Measurements from ENCODE around the gene AMH. TPM values are rescaled to one million over a fixed set of nuclear protein-coding genes. Genes with fewer than 3 reads are reported as not detected.
A peak's percentile ranks its signal among the peaks of the same experiment; 100 is the strongest.
"Not testable (repeated sequence)": the region's sequence is repeated elsewhere in the genome, so short reads cannot be mapped to it uniquely, and the experiment has no call there.

The AMH gene
- total RNA-seq (1 to 10 TPM; 1.5 to 1.8 TPM), polyA plus RNA-seq (1 to 10 TPM; 1.7 to 3.1 TPM)
- long read RNA-seq, donor 1, result 0 reads
- long read RNA-seq, donor 2, result 0 reads

DNA sequence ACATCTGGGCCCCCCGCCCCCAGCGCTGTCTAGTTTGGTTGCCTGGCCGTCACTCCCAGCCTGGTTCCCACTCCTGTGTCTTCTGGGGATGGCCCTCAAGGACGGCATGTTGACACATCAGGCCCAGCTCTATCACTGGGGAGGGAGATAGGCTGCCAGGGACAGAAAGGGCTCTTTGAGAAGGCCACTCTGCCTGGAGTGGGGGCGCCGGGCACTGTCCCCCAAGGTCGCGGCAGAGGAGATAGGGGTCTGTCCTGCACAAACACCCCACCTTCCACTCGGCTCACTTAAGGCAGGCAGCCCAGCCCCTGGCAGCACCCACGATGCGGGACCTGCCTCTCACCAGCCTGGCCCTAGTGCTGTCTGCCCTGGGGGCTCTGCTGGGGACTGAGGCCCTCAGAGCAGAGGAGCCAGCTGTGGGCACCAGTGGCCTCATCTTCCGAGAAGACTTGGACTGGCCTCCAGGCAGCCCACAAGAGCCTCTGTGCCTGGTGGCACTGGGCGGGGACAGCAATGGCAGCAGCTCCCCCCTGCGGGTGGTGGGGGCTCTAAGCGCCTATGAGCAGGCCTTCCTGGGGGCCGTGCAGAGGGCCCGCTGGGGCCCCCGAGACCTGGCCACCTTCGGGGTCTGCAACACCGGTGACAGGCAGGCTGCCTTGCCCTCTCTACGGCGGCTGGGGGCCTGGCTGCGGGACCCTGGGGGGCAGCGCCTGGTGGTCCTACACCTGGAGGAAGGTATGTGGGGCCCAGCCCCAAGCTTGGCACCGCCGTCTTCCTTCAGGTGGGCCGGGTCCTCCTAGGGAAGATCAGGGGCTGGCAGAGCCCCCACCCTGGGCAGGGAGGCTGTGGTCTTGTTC is at the start of gene AMH:
Gene AMH (plus strand): TSS at position 314 of the 857 bp plus-strand sequence. CDS start 10 bp downstream, at position 324.
- no peaks in the 10 kb centered on the region for H3K27me3 ChIP-seq (ENCODE audit: control insufficient read depth in 1 of 2, insufficient read depth in 2 of 2, low read length in 1 of 2)
- no peaks in the 10 kb centered on the region for H3K9me3 ChIP-seq (ENCODE audit: control insufficient read depth, low read length)
- no peaks in the 10 kb centered on the region for H3K4me1 ChIP-seq (ENCODE audit: control insufficient read depth in 1 of 2, insufficient read depth in 2 of 2, low read length in 2 of 2)
- DNase-seq (no peak), ATAC-seq (ENCODE audit: low FRiP score) (no peak)
- peaks cover 10 to 17% of the 10 kb centered on the region in 2 donors for H3K36me3 ChIP-seq (ENCODE audit: control insufficient read depth in 1 of 2, insufficient read depth in 2 of 2, low read length in 1 of 2)
- no peak within 1 kb of the TSS for H3K27ac ChIP-seq (ENCODE audit: low read depth in 1 of 2, low read length in 2 of 2)
- WGBS, 2 donors, result 73% methylated on average over 27 of the region's 27 CpGs
- no peak within 1 kb of the TSS for H3K4me3 ChIP-seq (ENCODE audit: low read length in 2 of 2)
- intact Hi-C loops (cut with DNase I), result no loop called here

DNA sequence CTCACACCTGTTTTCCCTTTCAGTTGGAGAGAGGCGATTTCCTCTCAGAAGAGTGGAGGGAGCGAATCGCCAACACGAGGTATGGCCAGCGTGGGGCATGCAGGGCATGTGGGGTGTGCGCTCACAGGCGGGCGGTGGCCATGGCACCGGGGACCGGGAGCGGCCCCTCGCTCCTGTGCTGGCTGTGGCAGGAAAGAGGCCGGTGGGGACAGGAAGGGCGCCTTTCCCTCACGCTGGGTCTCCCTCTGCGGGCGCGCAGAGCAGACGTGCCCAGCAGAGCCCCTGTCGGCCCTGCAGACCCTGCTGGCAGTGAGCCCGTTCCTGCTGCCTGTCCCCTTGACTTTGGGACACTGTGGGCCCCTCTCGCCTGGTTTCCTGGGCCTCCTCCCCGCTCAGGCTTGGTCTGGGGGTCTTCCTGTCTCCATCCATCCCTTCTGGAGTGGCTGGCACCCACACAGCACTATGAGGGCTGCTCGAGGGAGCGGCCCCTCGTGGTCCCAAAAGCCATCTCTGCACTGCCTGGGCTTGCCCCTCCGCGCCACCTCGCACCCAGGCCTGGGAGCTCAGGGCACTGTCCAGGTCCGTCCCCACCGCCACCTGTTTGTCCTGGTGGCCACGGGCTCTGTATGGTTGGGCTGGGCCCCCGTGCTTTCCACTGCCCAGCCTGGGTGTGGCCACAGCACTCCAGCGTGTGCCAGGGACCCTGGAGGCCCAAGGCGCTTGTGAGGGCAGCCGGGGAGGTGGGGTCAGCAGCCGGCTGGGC is 49.1 kb upstream of the AMH start:
- Histone ChIP-seq H3K27me3 (ENCODE audit: control insufficient read depth in 1 of 2, insufficient read depth in 2 of 2, low read length in 1 of 2) (no peaks in the 10 kb centered on the region), H3K27ac (ENCODE audit: low read depth in 1 of 2, low read length in 2 of 2) (no peak overlapping the region), H3K4me1 (ENCODE audit: control insufficient read depth in 1 of 2, insufficient read depth in 2 of 2, low read length in 2 of 2) (no peaks in the 10 kb centered on the region), H3K4me3 (ENCODE audit: low read length in 2 of 2) (no peak overlapping the region), H3K9me3 (ENCODE audit: control insufficient read depth, low read length) (no peaks in the 10 kb centered on the region), H3K36me3 (ENCODE audit: control insufficient read depth in 1 of 2, insufficient read depth in 2 of 2, low read length in 1 of 2) (no peaks in the 10 kb centered on the region)
- ATAC-seq (ENCODE audit: low FRiP score), result no peak
- intact Hi-C loops (cut with DNase I), result loop anchor here in 1 of 2 donors (5.0 kb wide), 1 partner anchor 43 kb away; no protein-coding TSS in a partner anchor
- WGBS, 2 donors, result 92 to 94% methylated on average over 36 to 37 of the region's 37 CpGs
- no peak for DNase-seq

DNA sequence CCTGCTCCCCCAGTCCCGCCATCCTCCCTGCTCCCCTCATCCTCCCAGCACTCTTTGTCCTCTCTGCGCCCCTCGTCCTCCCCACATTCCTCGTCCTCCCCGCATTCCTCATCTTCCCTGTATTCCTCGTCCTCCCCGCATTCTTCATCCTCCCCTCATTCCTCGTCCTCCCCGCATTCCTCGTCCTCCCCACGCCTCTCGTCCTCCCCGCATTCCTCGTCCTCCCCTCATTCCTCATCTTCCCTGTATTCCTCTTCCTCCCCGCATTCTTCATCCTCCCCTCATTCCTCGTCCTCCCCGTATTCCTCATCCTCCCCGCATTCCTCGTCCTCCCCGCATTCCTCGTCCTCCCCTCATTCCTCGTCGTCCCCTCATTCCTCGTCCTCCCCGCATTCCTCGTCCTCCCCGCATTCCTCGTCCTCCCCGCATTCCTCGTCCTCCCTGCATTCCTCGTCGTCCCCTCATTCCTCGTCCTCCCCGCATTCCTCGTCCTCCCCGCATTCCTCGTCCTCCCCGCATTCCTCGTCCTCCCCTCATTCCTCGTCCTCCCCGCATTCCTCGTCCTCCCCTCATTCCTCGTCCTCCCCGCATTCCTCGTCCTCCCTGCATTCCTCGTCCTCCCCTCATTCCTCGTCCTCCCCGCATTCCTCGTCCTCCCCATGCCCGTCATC is 48.4 kb upstream of the AMH start:
- H3K36me3 ChIP-seq (ENCODE audit: control insufficient read depth in 1 of 2, insufficient read depth in 2 of 2, low read length in 1 of 2); H3K9me3 ChIP-seq (ENCODE audit: control insufficient read depth, low read length); H3K27me3 ChIP-seq (ENCODE audit: control insufficient read depth in 1 of 2, insufficient read depth in 2 of 2, low read length in 1 of 2); DNase-seq; intact Hi-C loops (cut with DNase I); H3K27ac ChIP-seq (ENCODE audit: low read depth in 1 of 2, low read length in 2 of 2); H3K4me1 ChIP-seq (ENCODE audit: control insufficient read depth in 1 of 2, insufficient read depth in 2 of 2, low read length in 2 of 2); ATAC-seq (ENCODE audit: low FRiP score); H3K4me3 ChIP-seq (ENCODE audit: low read length in 2 of 2): not testable (repeated sequence)
- 96 to 97% methylated on average over 50 of the region's 50 CpGs for WGBS, 2 donors

DNA sequence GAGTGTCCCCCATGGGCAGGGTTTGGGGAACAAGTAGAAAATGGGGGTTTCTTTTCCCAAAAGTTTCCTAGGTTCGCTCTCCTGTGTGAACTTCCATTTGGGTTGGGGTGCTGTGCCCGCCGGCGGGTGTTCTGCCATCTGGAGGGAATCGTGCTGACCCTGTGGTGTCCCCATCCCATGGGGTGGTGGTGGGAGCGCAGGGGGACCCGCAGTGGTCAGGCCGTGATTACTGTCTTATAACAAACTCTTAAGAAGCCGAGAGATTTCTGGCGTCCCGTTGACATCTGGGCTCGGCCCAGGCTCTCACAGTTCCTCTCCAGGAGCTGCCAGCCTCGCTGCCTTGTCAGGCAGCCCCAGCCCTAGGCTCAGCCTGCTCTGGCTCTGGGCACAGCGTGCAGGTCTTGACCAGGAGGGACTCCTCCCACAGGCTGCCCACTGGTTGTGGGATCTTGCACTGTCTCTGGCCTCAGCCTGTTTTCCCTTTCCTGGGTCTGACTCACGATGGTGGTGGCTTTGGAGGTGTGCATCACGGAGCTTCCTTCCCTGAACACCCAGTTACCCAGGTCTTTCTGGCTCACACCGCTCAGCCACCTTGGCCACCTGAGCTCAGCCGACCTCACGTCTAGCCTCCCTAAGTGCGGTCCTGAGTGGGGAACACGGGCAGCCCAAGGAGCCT is 47.5 kb upstream of the AMH start:
- H3K9me3 ChIP-seq (ENCODE audit: control insufficient read depth, low read length), result no peaks in the 10 kb centered on the region
- H3K4me1 ChIP-seq (ENCODE audit: control insufficient read depth in 1 of 2, insufficient read depth in 2 of 2, low read length in 2 of 2), result no peaks in the 10 kb centered on the region
- no peak overlapping the region for H3K27ac ChIP-seq (ENCODE audit: low read depth in 1 of 2, low read length in 2 of 2)
- H3K36me3 ChIP-seq (ENCODE audit: control insufficient read depth in 1 of 2, insufficient read depth in 2 of 2, low read length in 1 of 2), result no peaks in the 10 kb centered on the region
- ATAC-seq (ENCODE audit: low FRiP score) (no peak), DNase-seq (no peak)
- WGBS, 2 donors, result 91 to 93% methylated on average over 21 of the region's 21 CpGs
- H3K4me3 ChIP-seq (ENCODE audit: low read length in 2 of 2), result no peak overlapping the region
- no peaks in the 10 kb centered on the region for H3K27me3 ChIP-seq (ENCODE audit: control insufficient read depth in 1 of 2, insufficient read depth in 2 of 2, low read length in 1 of 2)
- intact Hi-C loops (cut with DNase I), result no loop called here

DNA sequence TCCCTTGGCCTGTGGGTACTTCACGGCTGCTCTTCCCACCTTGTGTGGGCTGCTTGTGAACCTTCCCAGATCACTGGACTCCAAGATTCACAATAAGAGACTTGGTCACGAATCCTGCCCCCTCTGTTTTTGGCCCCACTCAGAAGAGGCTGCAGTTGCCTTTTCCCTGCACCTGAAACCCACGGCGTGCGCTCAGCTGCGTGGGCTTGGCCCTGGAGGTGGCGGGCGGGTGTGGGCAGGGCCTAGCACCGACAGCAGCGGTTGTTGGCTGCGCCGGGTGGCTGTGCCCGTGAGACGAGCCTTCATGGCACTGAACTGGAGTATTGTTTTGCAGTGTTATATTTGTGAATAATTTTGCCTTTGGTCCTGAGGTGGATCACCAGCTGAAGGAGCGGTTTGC is 46.8 kb upstream of the AMH start:
- H3K27me3 ChIP-seq (ENCODE audit: control insufficient read depth in 1 of 2, insufficient read depth in 2 of 2, low read length in 1 of 2), result no peaks in the 10 kb centered on the region
- no peaks in the 10 kb centered on the region for H3K9me3 ChIP-seq (ENCODE audit: control insufficient read depth, low read length)
- H3K4me1 ChIP-seq (ENCODE audit: control insufficient read depth in 1 of 2, insufficient read depth in 2 of 2, low read length in 2 of 2), result no peaks in the 10 kb centered on the region
- ATAC-seq (ENCODE audit: low FRiP score), result no peak
- H3K36me3 ChIP-seq (ENCODE audit: control insufficient read depth in 1 of 2, insufficient read depth in 2 of 2, low read length in 1 of 2), result no peaks in the 10 kb centered on the region
- WGBS, 2 donors, result 92% methylated on average over 15 of the region's 15 CpGs
- intact Hi-C loops (cut with DNase I), result no loop called here
- H3K27ac ChIP-seq (ENCODE audit: low read depth in 1 of 2, low read length in 2 of 2), result no peak overlapping the region
- no peak for DNase-seq
- no peak overlapping the region for H3K4me3 ChIP-seq (ENCODE audit: low read length in 2 of 2)

DNA sequence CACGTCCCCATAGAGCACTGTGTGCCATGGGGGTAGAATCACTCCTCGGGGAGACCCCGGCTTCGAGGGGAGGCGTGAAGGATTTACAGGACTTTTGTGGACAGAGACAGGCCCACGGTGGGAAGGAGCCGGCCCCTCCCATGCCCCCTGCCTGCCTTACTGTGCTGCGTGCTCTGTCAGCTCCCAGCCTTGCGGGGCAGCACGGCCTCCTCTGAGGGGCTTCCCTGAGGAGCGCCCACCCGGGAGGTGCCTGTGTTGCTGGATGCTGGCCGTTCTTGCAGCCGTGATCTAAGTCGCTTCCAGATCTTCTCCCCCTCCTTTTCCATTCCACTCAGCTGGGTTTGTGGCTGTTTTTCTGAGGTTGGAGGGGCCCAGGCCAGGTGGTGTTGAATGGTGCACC is 42.1 kb upstream of the AMH start:
- 90 to 92% methylated on average over 15 of the region's 15 CpGs for WGBS, 2 donors
- intact Hi-C loops (cut with DNase I), result no loop called here
- ATAC-seq (ENCODE audit: low FRiP score) (no peak), DNase-seq (no peak)
- H3K36me3 ChIP-seq (ENCODE audit: control insufficient read depth in 1 of 2, insufficient read depth in 2 of 2, low read length in 1 of 2), result peaks cover 0 to 6% of the 10 kb centered on the region in 2 donors
- no peaks in the 10 kb centered on the region for H3K4me1 ChIP-seq (ENCODE audit: control insufficient read depth in 1 of 2, insufficient read depth in 2 of 2, low read length in 2 of 2)
- H3K9me3 ChIP-seq (ENCODE audit: control insufficient read depth, low read length), result no peaks in the 10 kb centered on the region
- H3K27me3 ChIP-seq (ENCODE audit: control insufficient read depth in 1 of 2, insufficient read depth in 2 of 2, low read length in 1 of 2), result no peaks in the 10 kb centered on the region
- H3K4me3 ChIP-seq (ENCODE audit: low read length in 2 of 2), result no peak overlapping the region
- no peak overlapping the region for H3K27ac ChIP-seq (ENCODE audit: low read depth in 1 of 2, low read length in 2 of 2)

DNA sequence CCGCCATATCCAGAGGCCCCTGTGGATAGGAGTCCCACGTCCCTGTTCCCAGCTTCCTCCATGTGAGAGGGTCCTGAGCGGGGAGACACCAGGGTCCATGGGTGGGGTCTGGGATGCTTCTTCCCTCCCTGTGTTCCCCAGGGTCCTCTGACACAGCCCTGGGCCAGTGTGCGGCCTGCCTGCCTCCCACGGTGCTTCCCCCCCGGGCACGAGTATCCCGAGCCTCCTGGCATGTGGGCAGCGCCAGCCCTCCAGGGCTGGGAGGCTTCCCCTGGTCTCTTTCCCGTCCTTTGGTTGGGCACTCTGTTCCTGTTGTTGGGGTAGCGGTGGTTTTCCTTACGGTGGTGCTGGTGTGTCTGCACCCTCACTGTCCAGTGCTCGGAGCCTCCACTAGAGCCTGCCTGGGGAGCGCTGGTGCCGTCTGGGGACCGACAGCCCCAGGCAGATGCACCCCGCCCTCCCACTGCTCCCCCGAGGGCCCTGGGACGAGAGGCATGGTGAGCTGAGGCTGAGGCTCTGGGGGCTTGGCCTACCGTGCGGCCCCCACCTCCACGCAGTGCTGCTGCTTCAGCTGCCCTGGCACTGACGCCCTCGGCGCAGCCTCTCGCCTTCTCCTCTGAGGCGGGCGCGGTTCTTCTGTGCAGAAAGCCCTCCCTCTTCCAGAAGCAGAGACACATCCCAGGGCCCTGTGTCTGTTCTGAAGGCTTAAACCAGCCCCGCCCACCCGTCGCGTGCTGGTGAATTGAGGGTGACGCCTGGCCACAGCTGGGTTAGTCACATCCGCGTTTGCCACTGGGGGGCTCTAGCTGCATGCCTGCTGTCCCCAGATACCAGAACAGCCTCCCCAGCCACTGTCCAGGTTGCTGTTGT is 40.9 kb upstream of the AMH start:
- no peak overlapping the region for H3K27ac ChIP-seq (ENCODE audit: low read depth in 1 of 2, low read length in 2 of 2)
- no peaks in the 10 kb centered on the region for H3K4me1 ChIP-seq (ENCODE audit: control insufficient read depth in 1 of 2, insufficient read depth in 2 of 2, low read length in 2 of 2)
- intact Hi-C loops (cut with DNase I), result no loop called here
- no peak overlapping the region for H3K4me3 ChIP-seq (ENCODE audit: low read length in 2 of 2)
- DNase-seq, result no peak
- no peaks in the 10 kb centered on the region for H3K9me3 ChIP-seq (ENCODE audit: control insufficient read depth, low read length)
- H3K36me3 ChIP-seq (ENCODE audit: control insufficient read depth in 1 of 2, insufficient read depth in 2 of 2, low read length in 1 of 2), result peaks cover 0 to 6% of the 10 kb centered on the region in 2 donors
- ATAC-seq (ENCODE audit: low FRiP score), result peak; percentile 11
- 82 to 84% methylated on average over 34 to 36 of the region's 36 CpGs for WGBS, 2 donors
- H3K27me3 ChIP-seq (ENCODE audit: control insufficient read depth in 1 of 2, insufficient read depth in 2 of 2, low read length in 1 of 2), result no peaks in the 10 kb centered on the region
